Endothelial cell of umbilical vein (primary cell): ENCODE results near the gene RUVBL1. TPM values are rescaled to one million over a fixed set of nuclear protein-coding genes. Genes with fewer than 3 reads are reported as not detected.

Experiments used
- BruUV-seq: library from RNA; stranded (reverse); fragments of 400-500 nt; replicated peaks from 2 replicates; lab custom pipeline; 2021; lab: Mats Ljungman, UMichigan
- CTCF ChIA-PET: fragments of 300-600, 350-600 bp; sonication (Branson Sonifier 250); formaldehyde crosslinking; loops from one replicate; lab custom pipeline; 2021; ENCODE audit warnings: antibody characterized with exemption, inconsistent platforms; lab: Charles Lee
- POLR2A ChIA-PET: fragments of 300-600, 350-600 bp; sonication (Branson Sonifier 250); formaldehyde crosslinking; loops from one replicate; lab custom pipeline; 2021; ENCODE audit warnings: antibody characterized with exemption, inconsistent platforms; lab: Charles Lee
- DNase-seq: peaks from one replicate; pipeline ENCODE4 v3.0.0-alpha.2; 2011; ENCODE audit warnings: low read depth, low spot score
- FAIRE-seq: peaks from 2 replicates; lab custom pipeline; 2011; peaks lifted over from hg19 to GRCh38; lab: Jason Lieb, UNC
- H2AFZ ChIP-seq: 2 replicates; pipeline ENCODE4 v1.6.0; 2012; ENCODE audit warnings: low read depth, low read length, control low read depth, inconsistent platforms
- H3K27ac ChIP-seq: 2 replicates; pipeline ENCODE4 v1.5.1; 2011; ENCODE audit warnings: low read depth, mild to moderate bottlenecking, control low read depth, low read length, moderate library complexity; ENCODE audit not compliant: insufficient read depth
- H3K27me3 ChIP-seq, 2 experiments: 2 replicates each; pipeline versions ENCODE4 v1.6.0 to v1.6.1; 2011; ENCODE audit warnings: low read length in 2 of 2, mixed read lengths in 1 of 2; ENCODE audit not compliant: control insufficient read depth in 2 of 2, insufficient read depth in 2 of 2
- H3K36me3 ChIP-seq, 2 experiments: 2 replicates in 1 of 2; 3 replicates in 1 of 2; pipeline ENCODE4 v1.5.1; 2011; ENCODE audit warnings: low read length in 2 of 2, mild to moderate bottlenecking in 1 of 2, moderate library complexity in 1 of 2; ENCODE audit not compliant: control insufficient read depth in 2 of 2, insufficient read depth in 2 of 2; ENCODE audit errors: extremely low read depth in 1 of 2
- H3K4me1 ChIP-seq: 3 replicates; pipeline ENCODE4 v1.5.1; 2011; ENCODE audit warnings: mild to moderate bottlenecking, low read length; ENCODE audit not compliant: control insufficient read depth, insufficient read depth; ENCODE audit errors: extremely low read depth
- H3K4me2 ChIP-seq: 2 replicates; pipeline ENCODE4 v1.6.1; 2011; ENCODE audit warnings: low read length, control low read depth, mixed read lengths; ENCODE audit not compliant: insufficient read depth
- H3K4me3 ChIP-seq, 3 experiments: fragments of 200-600 bp in 1 of 3; sonication (generic), shearing (Covaris generic) in 1 of 3; replicated peaks in 1 of 3; 2 replicates each; pipeline ENCODE4 v1.5.1; 2011 to 2016; ENCODE audit warnings: control low read depth in 3 of 3, low read length in 3 of 3, mild to moderate bottlenecking in 2 of 3, inconsistent platforms in 1 of 3, low read depth in 1 of 3, moderate library complexity in 1 of 3; ENCODE audit not compliant: insufficient read depth in 1 of 3
- H3K79me2 ChIP-seq: 2 replicates; pipeline ENCODE4 v1.6.0; 2012; ENCODE audit warnings: low read length, inconsistent platforms; ENCODE audit not compliant: control insufficient read depth, insufficient read depth
- H3K9ac ChIP-seq: replicated peaks from 2 replicates; pipeline ENCODE3; 2011; ENCODE audit warnings: low read length, control low read depth; ENCODE audit not compliant: insufficient read depth; ENCODE audit errors: extremely low read depth
- H3K9me1 ChIP-seq: replicated peaks from 3 replicates; pipeline ENCODE4 v1.6.0; 2011; ENCODE audit warnings: mild to moderate bottlenecking, low read length; ENCODE audit not compliant: control insufficient read depth, insufficient read depth; ENCODE audit errors: extremely low read depth
- H3K9me3 ChIP-seq: replicated peaks from 2 replicates; pipeline ENCODE4 v1.5.1; 2012; ENCODE audit warnings: low read length, inconsistent platforms; ENCODE audit not compliant: control insufficient read depth, insufficient read depth
- H4K20me1 ChIP-seq: replicated peaks from 2 replicates; pipeline ENCODE3; 2011; ENCODE audit warnings: mild to moderate bottlenecking, low read length; ENCODE audit not compliant: control insufficient read depth, insufficient read depth; ENCODE audit errors: extremely low read depth
- FOS ChIP-seq: IDR thresholded peaks from 2 replicates; pipeline ENCODE4 v1.6.1; 2011; ENCODE audit warnings: mild to moderate bottlenecking, low read length, moderate library complexity, borderline replicate concordance; ENCODE audit not compliant: insufficient read depth
- GATA2 ChIP-seq: IDR thresholded peaks from 2 replicates; pipeline ENCODE4 v1.7.0; 2011; ENCODE audit warnings: low read depth, mild to moderate bottlenecking, moderate library complexity, mixed read lengths, low read length; ENCODE audit not compliant: insufficient read length, insufficient read depth
- JUN ChIP-seq: IDR thresholded peaks from 2 replicates; pipeline ENCODE4 v1.6.1; 2011; ENCODE audit warnings: borderline replicate concordance, low read depth; ENCODE audit not compliant: insufficient read length, insufficient read depth
- POLR2A ChIP-seq: IDR thresholded peaks from 2 replicates; pipeline ENCODE4 v1.6.1; 2012; ENCODE audit warnings: low read depth, mild to moderate bottlenecking, control low read depth, low read length
- POLR2AphosphoS5 ChIP-seq: IDR thresholded peaks from 2 replicates; pipeline ENCODE4 v1.6.1; 2012; ENCODE audit warnings: low read depth, mild to moderate bottlenecking, control low read depth, low read length, moderate library complexity; ENCODE audit not compliant: insufficient read depth
- dilution Hi-C: fragments of 300-500 bp; cut with MboI; formaldehyde crosslinking; loops from one replicate; pipeline ENCODE4 v1.15.0; 2019; ENCODE audit warnings: low sequenced_read_pairs; ENCODE audit not compliant: extremely low pct_ligation_motif_present
- intact Hi-C: fragments of 100-400 bp; cut with micrococcal nuclease; formaldehyde crosslinking; loops from one replicate; pipeline ENCODE4 v1.10.0; 2022
- polyA plus RNA-seq, 4 experiments: library from polyadenylated mRNA; depleted of rRNA in 3 of 4; stranded (reverse) in 3 of 4; unstranded in 1 of 4; fragments of >200 nt; gene quantifications; 2 replicates each; pipeline versions ENCODE4 v1.2.1 to v1.2.3, GENCODE V29; 2011 to 2012; ENCODE audit warnings: missing spikeins in 1 of 4
- total RNA-seq: library from RNA; stranded (reverse); gene quantifications from 2 replicates; pipeline ENCODE4 v1.2.3, GENCODE V29; 2021

RUVBL1 gene
- total and polyA plus RNA-seq, 2 donors (not counting 3 experiments of a cell fraction or from before 2014, with no cell fraction given): 52.5 to 58.5 TPM

DNA sequence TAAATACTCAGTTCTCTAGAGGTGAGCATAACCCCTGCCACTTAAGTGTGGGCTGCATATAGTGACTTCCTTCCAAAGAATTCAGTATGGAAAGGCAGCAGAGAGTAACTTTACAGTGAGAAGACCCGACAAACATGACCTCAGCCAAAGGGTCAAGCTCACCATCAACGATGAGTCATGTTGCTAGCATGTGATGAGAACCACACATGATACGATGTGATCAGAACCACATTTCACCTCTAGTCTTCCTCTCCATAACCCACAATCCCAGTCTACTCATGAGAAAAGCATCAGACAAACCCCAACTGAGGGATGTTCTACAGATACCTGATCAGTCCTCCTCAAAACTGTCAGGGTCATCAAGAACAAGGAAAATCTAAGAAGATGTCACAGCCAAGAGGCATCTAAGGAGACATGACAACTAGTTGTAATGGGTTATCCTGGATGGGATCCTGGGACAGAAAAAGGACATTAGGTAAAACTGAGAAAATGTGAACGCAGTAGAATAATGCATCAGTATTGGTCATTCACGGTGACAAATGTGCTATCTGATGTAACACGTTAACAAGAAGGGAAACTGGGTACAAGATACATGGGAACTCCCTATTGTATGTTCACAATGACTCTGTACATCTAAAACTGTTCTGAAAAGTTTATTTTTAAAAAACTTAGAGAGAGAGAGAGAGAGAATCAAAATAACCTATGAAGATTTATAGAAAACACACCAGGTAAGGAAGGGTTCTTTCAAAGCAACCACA is 43.1 kb downstream of the RUVBL1 start:
- peak; percentile 61 for TF ChIP-seq JUN
- peak; percentile 60 for TF ChIP-seq FOS
- TF ChIP-seq GATA2: no peak
- ChIA-PET POLR2A (no interaction called here), CTCF (interaction anchor here (1.0 kb wide), 1 partner anchor 53 kb away, joined by 6 read pairs; no protein-coding TSS in a partner anchor)
- H3K79me2 ChIP-seq: no peaks in the 10 kb centered on the region
- intact Hi-C loops (no loop called here), dilution Hi-C loops (no loop called here)
- peaks cover 18% of the 10 kb centered on the region for H3K4me1 ChIP-seq
- FAIRE-seq (no peak), DNase-seq (no peak)
- no peak overlapping the region for H3K27ac ChIP-seq
- BruUV-seq: no TSS peak
- H3K9ac ChIP-seq: no peak overlapping the region
- H2AFZ ChIP-seq: no peak overlapping the region
- H3K4me2 ChIP-seq: no peak overlapping the region
- no peaks in the 10 kb centered on the region for H4K20me1 ChIP-seq
- H3K27me3 ChIP-seq: no peaks in the 10 kb centered on the region
- no peak overlapping the region for H3K4me3 ChIP-seq
- no peaks in the 10 kb centered on the region for H3K9me3 ChIP-seq
- H3K36me3 ChIP-seq: peaks cover 0 to 21% of the 10 kb centered on the region in 2 experiments
- no peaks in the 10 kb centered on the region for H3K9me1 ChIP-seq

GRCh38 chr3:128079823-128080222 is 43.8 kb downstream of the RUVBL1 start:
- FAIRE-seq: no peak
- H3K27ac ChIP-seq: no peak overlapping the region
- peaks cover 24% of the 10 kb centered on the region for H3K4me1 ChIP-seq
- dilution Hi-C loops: no loop called here
- TF ChIP-seq POLR2A: no peak
- TF ChIP-seq POLR2AphosphoS5: no peak
- no peak overlapping the region for H3K9ac ChIP-seq
- H3K36me3 ChIP-seq: peaks cover 0 to 15% of the 10 kb centered on the region in 2 experiments
- no peaks in the 10 kb centered on the region for H3K79me2 ChIP-seq
- H3K4me2 ChIP-seq: no peak overlapping the region
- ChIA-PET POLR2A (no interaction called here), CTCF (interaction anchor here (1.0 kb wide), 1 partner anchor 54 kb away, joined by 6 read pairs; no protein-coding TSS in a partner anchor)
- intact Hi-C loops: loop anchor here (5.0 kb wide), 1 partner anchor 402 kb away; no protein-coding TSS in a partner anchor
- H3K4me3 ChIP-seq: no peak overlapping the region
- no peaks in the 10 kb centered on the region for H4K20me1 ChIP-seq
- H2AFZ ChIP-seq: no peak overlapping the region
- no peaks in the 10 kb centered on the region for H3K9me1 ChIP-seq
- no peak for DNase-seq
- no peaks in the 10 kb centered on the region for H3K9me3 ChIP-seq
- no peaks in the 10 kb centered on the region for H3K27me3 ChIP-seq
- BruUV-seq: no TSS peak
